Stimulated activated CD4-positive, alpha-beta T cell treated with anti-CD3 and anti-CD28 coated beads, TNF-alpha, amount 100 ng/mL, for 48 hours (primary cell): ENCODE data around the gene XK.
"Not testable (repeated sequence)": the region's sequence is repeated elsewhere in the genome, so short reads cannot be mapped to it uniquely, and the experiment has no call there.

Source experiments
- DNase-seq, 3 donors: peaks; one replicate each; pipeline ENCODE4 v3.0.0-alpha.2; 2020; ENCODE audit warnings: low read depth in 3 of 3

The XK gene, protein sequence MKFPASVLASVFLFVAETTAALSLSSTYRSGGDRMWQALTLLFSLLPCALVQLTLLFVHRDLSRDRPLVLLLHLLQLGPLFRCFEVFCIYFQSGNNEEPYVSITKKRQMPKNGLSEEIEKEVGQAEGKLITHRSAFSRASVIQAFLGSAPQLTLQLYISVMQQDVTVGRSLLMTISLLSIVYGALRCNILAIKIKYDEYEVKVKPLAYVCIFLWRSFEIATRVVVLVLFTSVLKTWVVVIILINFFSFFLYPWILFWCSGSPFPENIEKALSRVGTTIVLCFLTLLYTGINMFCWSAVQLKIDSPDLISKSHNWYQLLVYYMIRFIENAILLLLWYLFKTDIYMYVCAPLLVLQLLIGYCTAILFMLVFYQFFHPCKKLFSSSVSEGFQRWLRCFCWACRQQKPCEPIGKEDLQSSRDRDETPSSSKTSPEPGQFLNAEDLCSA

DNA sequence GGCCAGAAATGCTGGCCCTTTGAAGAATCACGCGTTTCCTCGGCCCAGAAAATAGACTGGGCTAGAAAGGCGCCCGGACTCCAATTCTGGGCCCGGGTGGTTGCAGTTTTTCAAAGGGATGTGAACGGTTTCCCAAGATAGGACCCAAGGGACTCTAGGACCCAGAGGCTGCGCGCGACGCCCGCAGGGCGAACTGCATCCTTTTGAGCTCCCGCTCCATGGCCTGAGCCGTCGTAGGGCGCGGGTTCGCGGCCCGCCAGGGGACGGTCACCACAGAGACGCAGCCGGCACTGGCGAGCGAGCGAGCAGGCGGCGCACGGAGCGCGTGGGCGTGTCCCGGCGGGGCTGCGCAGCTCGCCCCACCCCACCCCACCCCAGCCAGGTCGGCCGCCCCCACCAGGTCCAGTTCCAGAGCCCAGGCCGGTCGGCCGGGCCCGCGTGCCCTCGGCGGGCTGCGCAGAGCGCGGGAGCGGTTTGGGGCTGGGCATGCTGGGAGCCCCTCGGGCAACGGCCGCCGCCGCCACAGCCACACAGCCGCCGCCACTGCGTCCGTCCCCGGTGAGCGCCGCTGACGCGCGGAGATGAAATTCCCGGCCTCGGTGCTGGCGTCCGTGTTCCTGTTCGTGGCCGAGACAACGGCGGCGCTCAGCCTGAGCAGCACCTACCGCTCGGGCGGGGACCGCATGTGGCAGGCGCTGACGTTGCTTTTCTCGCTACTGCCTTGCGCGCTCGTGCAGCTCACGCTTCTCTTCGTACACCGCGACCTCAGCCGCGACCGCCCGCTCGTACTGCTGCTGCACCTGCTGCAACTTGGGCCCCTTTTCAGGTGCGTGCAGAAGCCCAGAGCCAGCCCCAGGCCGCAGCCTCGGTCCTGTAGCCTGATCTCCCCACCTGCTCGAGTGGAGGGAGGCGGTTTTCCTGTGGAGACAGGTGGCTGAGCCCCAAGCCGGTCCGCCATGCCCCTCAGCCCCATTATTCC, at the start of gene XK:
Gene XK (plus strand): TSS at position 411 of the 979 bp plus-strand sequence. CDS start 171 bp downstream, at position 582.
- peak in 2 of 3 donors; percentile 7 to 16 for DNase-seq

DNA sequence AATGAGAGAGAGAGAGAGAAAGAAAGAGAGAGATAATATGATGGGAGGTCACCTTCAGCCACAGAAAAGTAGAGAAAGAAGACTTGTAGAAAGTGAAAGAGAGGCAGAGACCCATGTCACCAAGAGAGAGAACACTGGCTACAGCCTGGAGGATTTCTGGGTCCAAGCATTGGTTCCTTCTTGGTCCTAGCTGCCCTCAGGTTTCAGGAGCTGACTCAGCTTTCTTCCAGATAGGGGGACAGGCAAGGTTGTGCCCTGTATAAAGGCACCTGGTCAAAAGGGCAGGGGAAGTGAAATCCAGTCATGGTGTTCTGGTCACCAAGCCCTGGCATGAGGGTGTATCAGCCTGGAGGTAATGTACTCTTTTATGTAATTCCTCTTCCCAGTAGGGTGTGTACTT, 47.5 kb upstream of the XK start:
- DNase-seq, result no peak

DNA sequence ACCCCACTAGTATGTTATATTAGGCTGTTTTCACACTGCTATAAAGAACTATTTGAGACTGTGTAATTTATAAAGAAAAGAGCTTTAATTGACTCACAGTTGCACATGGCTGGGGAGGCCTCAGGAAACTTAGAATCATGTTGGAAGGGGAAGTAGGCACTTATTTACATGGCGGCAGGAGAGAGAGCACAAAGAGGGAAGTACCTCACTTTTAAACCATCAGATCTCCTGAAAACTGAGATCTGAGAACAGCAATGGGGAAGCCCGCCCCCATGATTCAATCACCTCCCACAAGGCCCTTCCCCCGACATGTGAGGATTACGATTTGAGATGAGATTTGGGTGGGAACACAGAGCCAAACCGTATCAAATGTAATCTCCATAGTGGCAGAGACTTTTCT, 45.4 kb upstream of the XK start:
- DNase-seq, result no peak

DNA sequence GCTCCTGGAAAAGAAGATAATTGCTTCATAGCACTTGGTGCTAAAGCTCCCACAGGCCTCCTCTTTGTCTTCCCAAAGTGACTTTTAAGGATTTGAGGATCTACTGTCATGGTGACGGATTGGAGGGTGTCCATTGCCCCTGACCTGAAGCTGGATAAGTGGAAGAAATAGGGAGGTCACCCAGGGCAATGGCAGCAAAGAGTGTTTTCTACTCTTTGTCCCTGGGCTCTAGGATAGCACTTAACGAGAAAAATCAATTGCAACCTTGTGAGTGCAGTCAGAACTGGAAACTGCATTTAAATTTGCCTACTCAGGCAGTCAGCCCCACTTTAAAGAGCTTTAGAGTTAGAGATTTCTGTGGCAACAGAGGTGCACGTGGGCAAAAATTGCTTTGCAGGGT, 43.7 kb upstream of the XK start:
- DNase-seq, result no peak

DNA sequence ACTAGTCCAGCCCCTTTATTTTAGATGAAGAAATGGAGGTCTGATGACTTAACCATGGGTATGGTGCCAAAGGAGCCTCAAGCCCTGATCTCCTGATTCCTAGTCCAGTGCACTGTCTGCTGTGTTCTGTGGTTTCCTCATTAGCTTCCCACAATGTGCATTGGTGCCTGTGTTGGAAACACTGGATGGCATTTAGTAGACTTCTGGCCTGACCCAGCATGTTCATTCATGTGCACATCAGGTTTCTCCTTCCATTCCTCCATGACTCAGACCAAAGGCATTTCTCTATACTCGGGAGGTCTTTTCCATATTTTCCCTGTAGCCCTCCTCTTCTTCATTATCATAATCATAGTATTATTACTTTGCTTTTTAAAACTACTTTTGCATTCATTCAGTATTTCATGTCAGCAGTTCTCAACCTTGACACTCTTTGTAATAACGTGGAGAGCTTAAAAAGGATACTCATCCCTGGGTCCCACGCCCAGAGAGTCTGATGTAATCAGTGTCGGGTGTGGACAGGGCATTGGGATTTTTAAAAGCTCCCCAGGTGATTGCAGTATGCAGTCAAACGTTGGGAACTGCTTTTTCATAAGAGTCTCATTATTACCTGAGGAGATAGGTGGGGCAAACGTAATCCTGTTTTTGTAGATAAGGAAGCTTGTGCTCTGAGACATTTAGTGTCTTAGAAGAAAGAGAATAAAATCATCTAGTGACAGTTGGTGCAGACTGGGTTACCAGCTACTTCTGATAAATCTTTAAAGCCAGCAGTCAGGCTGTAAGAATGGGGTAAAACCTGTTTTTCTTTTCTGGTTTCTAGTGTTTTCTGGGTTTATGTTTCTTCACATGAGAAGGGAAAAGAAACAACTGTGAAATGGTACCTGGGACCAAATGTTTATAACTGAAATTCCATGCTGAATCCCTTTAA, 40.9 kb upstream of the XK start:
- DNase-seq, result no peak

DNA sequence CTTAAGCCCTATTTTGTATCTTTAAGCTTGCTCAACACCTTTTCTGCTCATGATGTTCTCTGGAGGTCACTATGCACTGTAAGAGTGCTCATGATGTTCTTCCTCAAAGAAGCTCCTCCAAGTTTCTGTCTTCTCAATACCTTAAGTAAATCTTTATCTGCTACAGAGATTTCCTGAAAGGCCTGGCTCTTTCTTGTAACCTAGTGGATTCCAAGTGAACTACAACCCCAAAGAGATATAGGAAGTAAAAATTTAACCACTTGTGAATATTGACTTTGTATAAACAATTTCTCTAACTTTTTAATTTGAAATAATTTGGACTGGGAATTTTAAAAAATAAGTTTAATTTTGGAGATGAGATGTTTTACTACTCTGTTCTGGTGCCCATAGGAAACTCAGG, 39.3 kb upstream of the XK start:
- no peak for DNase-seq

DNA sequence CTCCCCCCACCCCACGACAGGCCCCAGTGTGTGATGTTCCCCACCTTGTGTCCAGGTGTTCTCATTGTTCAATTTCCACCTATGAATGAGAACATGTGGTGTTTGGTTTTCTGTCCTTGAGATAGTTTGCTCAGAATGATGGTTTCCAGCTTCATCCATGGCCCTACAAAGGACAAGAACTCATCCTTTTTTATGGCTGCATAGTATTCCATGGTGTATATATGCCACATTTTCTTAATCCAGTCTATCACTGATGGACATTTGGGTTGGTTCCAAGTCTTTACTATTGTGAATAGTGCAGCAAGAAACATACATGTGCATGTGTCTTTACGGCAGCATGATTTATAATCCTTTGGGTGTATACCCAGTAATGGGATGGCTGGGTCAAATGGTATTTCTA, 34.7 kb upstream of the XK start:
- not testable (repeated sequence) for DNase-seq

DNA sequence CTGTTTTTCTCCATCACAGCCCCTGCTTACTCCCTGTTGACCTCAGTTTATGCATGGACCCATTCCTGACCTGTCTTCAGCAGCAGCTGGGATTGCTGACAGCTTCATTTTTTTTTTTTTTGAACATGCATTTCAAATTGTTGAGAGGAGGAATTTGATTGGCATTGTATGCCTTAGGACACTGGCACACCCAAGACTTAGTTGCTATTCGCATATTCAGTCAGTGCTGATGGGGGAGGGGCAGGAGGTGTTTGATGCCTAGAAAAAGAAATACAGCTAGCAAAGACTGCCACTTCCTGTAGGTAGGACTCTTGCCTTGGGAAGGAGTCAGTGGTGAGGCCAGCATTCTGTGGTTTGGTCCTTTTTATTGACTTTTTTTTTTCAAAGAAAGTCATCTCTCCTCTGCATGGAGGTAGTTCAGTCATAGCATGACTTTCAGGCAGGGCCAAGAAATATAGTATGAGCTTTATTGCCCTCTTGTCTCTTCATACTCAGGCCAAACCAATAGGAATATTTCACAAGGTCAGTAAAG, 33.6 kb upstream of the XK start:
- DNase-seq, result no peak

DNA sequence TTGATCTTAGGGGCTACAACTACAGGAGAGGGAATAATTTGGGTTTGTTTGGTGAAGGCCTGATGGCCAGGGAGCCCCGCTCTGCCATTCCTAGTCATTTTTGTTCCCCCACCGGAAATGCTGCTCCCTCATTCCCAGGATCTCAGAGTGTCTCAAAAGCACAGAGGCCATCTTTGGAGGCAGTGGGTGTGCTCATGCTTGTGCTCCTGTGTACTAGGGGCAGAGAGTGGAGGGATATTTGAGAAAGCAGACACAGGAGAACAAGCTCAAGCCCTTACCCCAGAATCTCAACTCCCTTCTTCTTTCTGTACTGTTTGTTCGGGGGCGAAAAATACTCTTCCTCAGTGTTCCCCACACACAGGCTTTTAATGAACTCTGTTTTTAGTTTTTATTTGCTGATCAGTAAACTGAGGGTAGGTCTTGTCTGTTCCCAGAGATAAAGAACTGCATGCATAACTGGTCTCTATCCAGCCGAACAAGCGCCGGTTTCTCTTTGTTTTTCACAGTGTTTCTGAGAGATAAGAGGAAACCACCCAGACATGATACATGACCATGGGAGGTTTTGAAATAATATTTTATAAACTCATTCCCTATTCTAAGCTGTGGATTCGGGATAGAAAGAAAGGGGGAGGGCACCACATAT, 32.9 kb upstream of the XK start:
- DNase-seq, result no peak

DNA sequence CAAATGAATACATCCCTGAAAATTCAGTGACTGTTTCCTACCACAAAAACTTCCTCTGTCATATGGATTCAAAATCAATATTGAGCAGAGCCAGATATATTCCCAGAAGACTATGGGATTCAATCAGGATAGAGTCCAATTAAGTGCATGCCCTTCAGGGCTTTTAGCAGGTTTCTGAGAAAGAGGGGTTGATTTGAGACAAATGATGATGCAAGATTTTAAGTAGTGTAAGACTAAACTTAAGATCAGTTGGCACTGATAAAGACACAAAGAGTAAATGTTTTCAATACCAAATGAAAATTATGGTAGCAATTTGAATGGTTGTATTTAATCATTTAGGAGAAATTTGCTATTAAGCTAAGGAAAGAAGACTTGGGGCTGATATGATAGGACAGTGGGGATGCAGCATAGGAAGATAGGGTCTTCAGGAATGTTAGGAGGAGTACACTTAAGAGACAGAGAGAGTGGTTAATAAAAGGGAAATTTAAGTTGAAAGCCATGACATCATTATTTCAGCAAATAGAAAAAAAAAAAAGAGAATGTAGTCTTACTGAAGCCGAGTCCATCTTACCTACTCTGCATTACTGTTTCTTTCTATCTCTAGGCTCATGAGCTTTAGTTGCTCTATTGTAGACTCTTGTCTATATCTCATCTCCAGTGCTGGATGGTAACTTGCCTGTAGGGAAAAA, 32.0 kb upstream of the XK start:
- no peak for DNase-seq

DNA sequence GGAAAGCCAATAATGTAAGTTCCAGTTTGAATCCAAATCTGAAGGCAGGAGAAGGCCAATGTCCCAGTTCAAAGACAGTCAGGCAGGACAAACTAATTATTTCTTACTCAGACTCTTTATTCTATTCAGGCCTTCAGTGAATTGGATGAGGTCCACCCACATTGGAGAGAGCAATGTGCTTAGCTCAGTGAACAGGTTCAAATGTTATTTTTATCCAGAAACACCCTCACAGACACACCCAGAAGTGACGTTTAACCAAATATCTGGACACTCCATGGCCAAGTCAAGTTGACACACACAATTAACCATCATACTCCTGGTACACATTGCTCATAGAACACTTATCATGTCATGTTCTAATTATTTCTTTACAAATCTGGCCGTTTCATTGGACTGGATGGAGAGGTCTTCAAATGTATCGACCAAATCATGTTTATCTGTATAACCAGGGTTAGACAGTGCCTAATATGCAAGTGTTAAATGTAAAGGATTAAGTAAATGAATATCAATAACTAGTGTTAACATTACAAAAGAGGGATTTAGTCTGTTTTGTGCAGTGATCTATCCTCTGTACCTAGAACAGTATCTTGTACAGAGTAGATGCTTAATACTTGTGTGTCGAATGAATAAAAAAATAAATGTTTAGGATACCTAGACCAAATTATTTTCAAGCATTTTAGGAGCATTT, 27.1 kb upstream of the XK start:
- DNase-seq, result no peak

DNA sequence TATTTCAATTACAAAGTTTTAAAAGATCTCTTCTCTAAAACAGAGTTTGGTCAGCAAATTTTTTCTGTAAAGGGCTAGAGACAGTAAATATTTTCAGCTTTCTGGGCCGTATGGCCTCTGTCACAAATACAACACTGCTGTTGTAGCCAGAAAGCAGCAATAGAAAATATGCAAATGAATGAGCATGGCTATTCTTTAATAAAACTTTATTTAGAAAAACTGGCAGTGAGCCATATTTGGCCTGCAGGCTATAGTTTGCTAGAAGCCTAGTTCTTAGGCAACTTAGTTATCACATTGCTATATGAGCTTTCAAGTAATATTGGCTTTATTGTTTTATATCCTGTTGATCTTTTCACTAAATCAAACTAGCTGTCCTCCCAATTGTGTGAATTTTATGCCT, 26.5 kb upstream of the XK start:
- DNase-seq, result no peak

DNA sequence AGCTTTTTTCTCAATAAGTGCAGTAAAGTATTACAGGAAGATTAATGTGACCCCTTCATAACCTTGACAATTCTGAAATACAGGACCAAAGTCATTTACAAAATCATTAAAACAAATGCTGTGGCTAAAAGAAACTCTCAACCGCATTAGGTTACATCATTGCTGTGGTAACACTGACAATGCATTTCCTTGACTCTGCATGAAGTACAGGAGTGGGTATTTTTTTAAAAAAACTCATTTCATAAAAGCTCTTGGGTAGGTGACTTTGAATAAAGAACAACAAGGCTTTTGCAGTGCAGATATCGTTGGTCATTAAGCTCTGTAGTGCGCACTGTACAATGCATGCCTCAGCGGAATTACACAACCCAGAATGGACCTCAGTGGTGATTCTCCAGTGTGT, 23.4 kb upstream of the XK start:
- DNase-seq, result no peak

DNA sequence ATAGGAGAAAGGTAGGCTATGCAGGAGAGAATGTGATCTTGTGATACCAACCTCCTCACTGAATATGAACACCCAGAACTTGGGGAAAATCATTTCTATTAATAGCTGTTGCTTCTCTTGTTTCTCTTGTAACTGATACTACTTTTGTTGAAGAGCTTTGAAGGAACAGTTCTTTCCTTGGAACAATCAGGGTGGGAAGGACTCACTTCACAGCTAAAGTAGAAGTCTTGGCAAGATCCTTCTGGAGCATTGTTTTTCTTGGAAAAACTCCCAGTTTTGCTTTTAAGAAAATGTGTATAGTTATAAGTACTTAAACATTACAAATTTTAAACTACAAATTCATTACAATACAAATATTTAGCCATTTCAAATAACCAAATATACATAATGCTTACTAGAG, 19.1 kb upstream of the XK start:
- DNase-seq, result no peak

DNA sequence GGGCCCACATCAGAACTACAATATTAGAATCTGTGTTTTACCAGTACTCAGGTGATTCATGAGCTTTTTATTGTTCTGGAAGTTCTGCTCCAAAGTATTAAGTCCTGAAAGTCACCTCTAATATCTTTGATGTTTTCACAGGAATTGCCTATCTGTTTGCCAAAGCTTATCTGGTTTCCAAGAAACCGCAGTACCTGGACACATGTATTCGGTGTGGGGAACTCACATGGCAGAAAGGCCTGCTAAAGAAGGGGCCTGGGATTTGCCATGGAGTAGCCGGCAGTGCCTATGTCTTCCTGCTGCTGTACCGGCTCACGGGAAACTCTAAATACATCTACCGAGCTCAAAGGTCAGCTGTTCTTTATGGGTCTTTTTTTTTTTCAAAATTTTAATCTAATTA, 18.4 kb upstream of the XK start:
- no peak for DNase-seq

DNA sequence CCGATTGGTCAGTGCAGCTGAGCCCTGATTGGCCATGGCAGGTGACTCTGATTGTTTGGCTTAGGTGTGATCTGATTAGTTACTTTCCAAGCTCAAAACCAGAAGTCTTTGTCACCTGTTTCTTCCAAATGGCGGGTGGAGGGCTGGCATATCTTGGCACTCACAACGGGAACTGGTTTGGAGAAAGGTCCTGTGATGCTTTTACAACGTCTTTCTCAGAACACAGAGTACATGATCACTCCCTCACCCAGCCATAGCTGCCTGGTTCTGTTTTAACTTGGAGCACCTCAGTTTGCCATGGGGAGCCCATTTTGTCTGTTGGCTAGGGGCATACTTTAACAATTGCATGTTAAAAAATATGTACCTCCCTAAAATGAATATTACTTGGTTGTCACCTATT, 13.0 kb upstream of the XK start:
- DNase-seq, result no peak

DNA sequence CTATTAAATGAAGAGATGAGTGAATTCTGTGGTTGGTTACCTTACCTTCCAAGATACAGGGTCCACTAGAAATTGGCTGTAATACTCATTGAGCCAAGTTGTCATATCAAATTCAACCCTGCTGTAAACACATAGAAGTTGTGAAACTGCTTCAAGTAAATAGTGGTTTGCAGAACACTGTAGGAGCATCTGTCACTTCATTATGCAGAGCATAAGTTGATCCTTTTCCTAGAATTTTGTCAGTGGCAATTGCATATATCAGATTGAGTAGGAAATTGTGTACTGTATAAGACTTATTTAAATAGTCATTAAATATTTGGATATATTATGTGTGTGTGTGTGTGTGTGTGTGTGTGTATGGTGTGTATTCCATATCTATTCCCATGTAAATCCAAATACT, 8.8 kb upstream of the XK start:
- DNase-seq, result no peak

DNA sequence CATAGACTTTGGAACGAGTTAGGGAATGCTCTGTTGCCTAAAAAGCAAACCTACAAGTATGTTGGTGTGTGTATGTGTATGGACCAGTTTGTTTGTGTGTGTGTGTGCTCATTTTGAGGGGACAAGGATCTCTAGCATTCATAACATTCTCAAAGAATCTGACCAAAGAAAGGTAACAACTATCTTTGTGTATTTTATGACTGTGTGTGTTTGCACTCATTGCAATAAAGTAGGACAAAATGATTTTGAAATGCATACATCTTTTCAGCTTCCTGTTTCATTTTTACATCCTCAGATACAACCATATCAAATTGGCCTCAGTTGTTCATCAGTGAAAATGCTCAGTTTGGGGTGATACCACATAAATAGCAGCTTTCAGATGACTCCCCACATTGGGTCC, 8.3 kb upstream of the XK start:
- DNase-seq, result no peak

DNA sequence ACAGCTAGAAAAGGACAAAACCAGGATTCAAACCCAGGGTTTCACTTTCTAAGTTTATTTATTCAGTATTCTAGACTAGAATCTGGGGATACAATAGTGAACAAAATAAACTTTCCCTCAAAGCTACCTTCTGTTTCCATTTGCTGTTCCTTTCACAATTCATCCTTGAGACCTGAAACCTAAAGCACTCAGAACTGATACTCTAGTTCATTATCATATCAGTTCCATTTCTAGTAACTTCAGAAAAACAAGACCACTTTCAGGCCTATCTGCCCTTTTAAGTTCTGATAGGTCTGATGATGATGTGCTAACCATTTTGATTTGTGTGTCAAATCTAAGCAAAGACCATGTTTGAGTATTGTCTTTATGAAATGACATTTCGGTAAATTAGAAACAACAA, 7.8 kb upstream of the XK start:
- DNase-seq, result no peak

DNA sequence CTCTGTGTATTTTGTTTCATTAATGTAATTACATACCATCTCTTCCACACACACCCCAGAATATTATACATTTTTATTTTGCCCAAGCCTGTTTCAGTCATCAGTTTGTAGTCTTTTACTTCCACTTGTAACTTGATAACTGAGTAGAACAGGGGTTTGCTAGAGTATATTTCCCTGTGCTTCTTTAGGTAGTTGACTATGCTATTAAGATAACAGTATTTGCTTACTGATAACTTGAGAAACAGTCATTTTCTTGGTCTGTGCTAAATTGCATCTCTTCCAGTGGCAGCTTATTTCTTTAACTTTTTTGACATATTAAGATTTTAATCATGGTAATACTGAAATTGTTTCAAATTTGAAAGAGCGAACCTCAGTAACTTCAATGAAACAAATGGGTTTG, 7.0 kb upstream of the XK start:
- no peak for DNase-seq
